Measurements from ENCODE around the gene MDM2. TPM values are rescaled to one million over a fixed set of nuclear protein-coding genes. Genes with fewer than 3 reads are reported as not detected.
A peak's percentile ranks its signal among the peaks of the same experiment; 100 is the strongest.
"Not testable (repeated sequence)": the region's sequence is repeated elsewhere in the genome, so short reads cannot be mapped to it uniquely, and the experiment has no call there.

MDM2 gene
- total and polyA plus RNA-seq, 2 donors (not counting 3 experiments of a cell fraction or from before 2014, with no cell fraction given): 16.7 to 270 TPM

DNA sequence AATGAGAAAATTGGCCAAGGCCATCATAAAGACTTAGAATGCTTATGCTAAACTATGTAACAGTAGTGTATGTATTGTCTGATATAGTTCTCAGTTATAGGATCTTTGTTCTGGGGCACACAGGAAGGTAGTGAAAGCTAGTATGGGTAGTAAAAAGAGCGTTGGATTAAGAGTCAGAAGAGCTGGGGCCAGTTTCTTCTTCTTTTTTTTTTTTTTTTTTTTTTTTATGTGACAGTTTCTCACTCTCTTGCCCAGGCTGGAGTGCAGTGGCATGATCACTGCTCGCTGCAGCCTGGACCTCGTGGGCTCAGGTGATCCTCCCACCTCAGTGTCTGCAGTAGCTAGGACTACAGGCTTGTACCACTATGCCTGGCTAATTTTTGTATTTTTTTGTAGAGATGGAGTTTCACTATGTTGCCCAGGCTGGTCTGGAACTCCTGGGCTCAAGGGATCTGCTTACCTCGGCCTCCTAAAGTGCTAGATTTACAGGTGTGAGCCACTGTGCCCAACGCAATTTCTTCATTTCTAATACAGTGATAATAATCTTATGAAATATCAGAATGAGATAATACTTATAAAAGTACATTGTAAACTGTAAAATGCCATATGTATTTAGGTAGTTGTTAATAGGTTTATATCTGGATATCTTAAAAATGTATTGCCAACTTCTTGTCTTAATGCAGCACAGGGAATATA lies 7.4 kb downstream of the MDM2 start:
- Histone ChIP-seq H3K27me3 (ENCODE audit: control insufficient read depth in 2 of 2, insufficient read depth in 2 of 2, low read length in 2 of 2) (no peaks in the 10 kb centered on the region), H3K4me1 (ENCODE audit: control insufficient read depth, extremely low read depth, insufficient read depth, low read length) (peaks cover 5% of the 10 kb centered on the region), H4K20me1 (replicated peaks; ENCODE audit: control insufficient read depth, extremely low read depth, insufficient read depth, low read length) (peaks cover 30% of the 10 kb centered on the region), H3K9ac (replicated peaks; ENCODE audit: extremely low read depth, insufficient read depth, low read length) (no peak overlapping the region), H3K79me2 (ENCODE audit: control insufficient read depth, insufficient read depth, low read length) (peaks cover 86% of the 10 kb centered on the region), H3K4me2 (ENCODE audit: insufficient read depth, low read length) (peak overlapping the region; percentile 39), H3K4me3 (replicated peaks in 1 of 3; ENCODE audit: insufficient read depth in 1 of 3, low read depth in 1 of 3, low read length in 3 of 3) (peak overlapping the region in 1 of 3 experiments; percentile 84), H2AFZ (ENCODE audit: low read depth, low read length) (no peak overlapping the region), H3K36me3 (ENCODE audit: control insufficient read depth in 2 of 2, extremely low read depth in 1 of 2, insufficient read depth in 2 of 2, low read length in 2 of 2) (peaks cover 5 to 34% of the 10 kb centered on the region in 2 experiments), H3K9me1 (replicated peaks; ENCODE audit: control insufficient read depth, extremely low read depth, insufficient read depth, low read length) (no peaks in the 10 kb centered on the region), H3K9me3 (replicated peaks; ENCODE audit: control insufficient read depth, insufficient read depth, low read length) (no peaks in the 10 kb centered on the region), H3K27ac (ENCODE audit: insufficient read depth, low read depth, low read length) (no peak overlapping the region)
- CTCF ChIA-PET: interaction anchor here (1.1 to 2.3 kb wide), 2 partner anchors 16 to 29 kb away, joined by 3 to 20 read pairs; no protein-coding TSS in a partner anchor
- dilution Hi-C loops (cut with MboI; ENCODE audit: extremely low pct_ligation_motif_present, low sequenced_read_pairs): no loop called here
- POLR2A ChIA-PET: interaction anchor here (0.5 kb wide), 1 partner anchor 79 kb away, joined by 5 read pairs; no protein-coding TSS in a partner anchor
- TF ChIP-seq FOS (IDR thresholded peaks at IDR 0.05; ENCODE audit: borderline replicate concordance, insufficient read depth, low read length) (no peak), POLR2AphosphoS5 (IDR thresholded peaks at IDR 0.05; ENCODE audit: insufficient read depth, low read depth, low read length) (peak; percentile 17)
- intact Hi-C loops (cut with micrococcal nuclease): no loop called here
- BruUV-seq (replicated peaks): no TSS peak
- FAIRE-seq: no peak
- DNase-seq (ENCODE audit: low read depth, low spot score): no peak

DNA sequence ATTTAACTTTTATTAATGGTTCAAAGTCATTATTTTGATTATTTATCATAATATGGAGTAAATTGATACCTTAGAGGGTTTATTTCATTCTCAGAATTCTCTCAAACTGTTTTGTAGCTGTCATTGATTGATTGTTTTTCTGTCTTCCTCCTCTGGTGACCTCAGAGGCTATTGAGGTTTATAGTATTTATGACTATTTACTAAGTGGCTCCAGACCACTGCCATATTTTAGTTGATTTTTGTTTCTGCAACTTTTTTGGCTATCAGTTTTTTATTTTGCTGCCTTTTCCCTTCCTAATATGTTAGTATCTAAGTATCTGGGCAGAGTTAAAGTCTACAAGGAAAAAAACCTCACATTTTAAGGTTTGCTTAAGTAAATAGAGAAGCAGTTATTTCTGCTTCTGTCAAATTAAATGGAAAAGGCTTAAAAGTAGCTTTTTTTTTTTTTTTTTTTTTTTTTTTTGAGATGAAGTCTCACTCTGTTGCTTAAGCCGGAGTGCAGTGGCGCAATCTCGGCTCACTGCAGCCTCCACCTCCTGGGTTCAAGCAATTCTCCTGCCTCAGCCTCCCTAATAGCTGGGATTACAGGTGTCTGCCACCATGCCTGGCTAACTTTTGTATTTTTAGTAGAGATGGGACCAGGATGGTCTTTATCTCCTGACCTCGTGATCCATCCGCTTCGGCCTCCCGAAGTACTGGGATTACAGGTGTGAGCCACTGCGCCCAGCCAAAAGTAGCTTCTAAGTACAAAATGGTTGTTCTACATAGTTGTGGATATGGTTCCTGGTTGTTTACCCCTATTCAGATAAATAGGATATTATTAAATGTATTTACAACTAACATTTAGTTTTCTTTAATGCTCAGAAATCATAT lies 8.2 kb downstream of the MDM2 start:
- Histone ChIP-seq H3K79me2 (ENCODE audit: control insufficient read depth, insufficient read depth, low read length) (peaks cover 85% of the 10 kb centered on the region), H3K36me3 (ENCODE audit: control insufficient read depth in 2 of 2, extremely low read depth in 1 of 2, insufficient read depth in 2 of 2, low read length in 2 of 2) (peaks cover 5 to 40% of the 10 kb centered on the region in 2 experiments), H3K27me3 (ENCODE audit: control insufficient read depth in 2 of 2, insufficient read depth in 2 of 2, low read length in 2 of 2) (no peaks in the 10 kb centered on the region), H2AFZ (ENCODE audit: low read depth, low read length) (no peak overlapping the region), H3K4me3 (replicated peaks in 1 of 3; ENCODE audit: insufficient read depth in 1 of 3, low read depth in 1 of 3, low read length in 3 of 3) (no peak overlapping the region), H3K9me1 (replicated peaks; ENCODE audit: control insufficient read depth, extremely low read depth, insufficient read depth, low read length) (no peaks in the 10 kb centered on the region), H4K20me1 (replicated peaks; ENCODE audit: control insufficient read depth, extremely low read depth, insufficient read depth, low read length) (peaks cover 30% of the 10 kb centered on the region), H3K9me3 (replicated peaks; ENCODE audit: control insufficient read depth, insufficient read depth, low read length) (no peaks in the 10 kb centered on the region), H3K27ac (ENCODE audit: insufficient read depth, low read depth, low read length) (no peak overlapping the region), H3K4me1 (ENCODE audit: control insufficient read depth, extremely low read depth, insufficient read depth, low read length) (peaks cover 5% of the 10 kb centered on the region), H3K9ac (replicated peaks; ENCODE audit: extremely low read depth, insufficient read depth, low read length) (no peak overlapping the region), H3K4me2 (ENCODE audit: insufficient read depth, low read length) (peak overlapping the region; percentile 39)
- ChIA-PET POLR2A (no interaction called here), CTCF (interaction anchor here (1.1 to 2.3 kb wide), 2 partner anchors 15 to 29 kb away, joined by 3 to 20 read pairs; no protein-coding TSS in a partner anchor)
- no peak for DNase-seq (ENCODE audit: low read depth, low spot score)
- intact Hi-C loops (cut with micrococcal nuclease): no loop called here
- dilution Hi-C loops (cut with MboI; ENCODE audit: extremely low pct_ligation_motif_present, low sequenced_read_pairs): no loop called here
- TF ChIP-seq FOS (IDR thresholded peaks at IDR 0.05; ENCODE audit: borderline replicate concordance, insufficient read depth, low read length) (no peak), POLR2A (IDR thresholded peaks at IDR 0.05; ENCODE audit: low read depth, low read length) (no peak)
- TF ChIP-seq, protein P1, sequence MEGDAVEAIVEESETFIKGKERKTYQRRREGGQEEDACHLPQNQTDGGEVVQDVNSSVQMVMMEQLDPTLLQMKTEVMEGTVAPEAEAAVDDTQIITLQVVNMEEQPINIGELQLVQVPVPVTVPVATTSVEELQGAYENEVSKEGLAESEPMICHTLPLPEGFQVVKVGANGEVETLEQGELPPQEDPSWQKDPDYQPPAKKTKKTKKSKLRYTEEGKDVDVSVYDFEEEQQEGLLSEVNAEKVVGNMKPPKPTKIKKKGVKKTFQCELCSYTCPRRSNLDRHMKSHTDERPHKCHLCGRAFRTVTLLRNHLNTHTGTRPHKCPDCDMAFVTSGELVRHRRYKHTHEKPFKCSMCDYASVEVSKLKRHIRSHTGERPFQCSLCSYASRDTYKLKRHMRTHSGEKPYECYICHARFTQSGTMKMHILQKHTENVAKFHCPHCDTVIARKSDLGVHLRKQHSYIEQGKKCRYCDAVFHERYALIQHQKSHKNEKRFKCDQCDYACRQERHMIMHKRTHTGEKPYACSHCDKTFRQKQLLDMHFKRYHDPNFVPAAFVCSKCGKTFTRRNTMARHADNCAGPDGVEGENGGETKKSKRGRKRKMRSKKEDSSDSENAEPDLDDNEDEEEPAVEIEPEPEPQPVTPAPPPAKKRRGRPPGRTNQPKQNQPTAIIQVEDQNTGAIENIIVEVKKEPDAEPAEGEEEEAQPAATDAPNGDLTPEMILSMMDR (IDR thresholded peaks at IDR 0.05; ENCODE audit: extremely low read depth in 1 of 2, insufficient read depth in 1 of 2, low read depth in 1 of 2, low read length in 2 of 2): no peak
- TF ChIP-seq, protein P2, sequence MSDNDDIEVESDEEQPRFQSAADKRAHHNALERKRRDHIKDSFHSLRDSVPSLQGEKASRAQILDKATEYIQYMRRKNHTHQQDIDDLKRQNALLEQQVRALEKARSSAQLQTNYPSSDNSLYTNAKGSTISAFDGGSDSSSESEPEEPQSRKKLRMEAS (IDR thresholded peaks at IDR 0.05; ENCODE audit: insufficient read depth, insufficient read length): no peak
- no TSS peak for BruUV-seq (replicated peaks)
- no peak for FAIRE-seq

DNA sequence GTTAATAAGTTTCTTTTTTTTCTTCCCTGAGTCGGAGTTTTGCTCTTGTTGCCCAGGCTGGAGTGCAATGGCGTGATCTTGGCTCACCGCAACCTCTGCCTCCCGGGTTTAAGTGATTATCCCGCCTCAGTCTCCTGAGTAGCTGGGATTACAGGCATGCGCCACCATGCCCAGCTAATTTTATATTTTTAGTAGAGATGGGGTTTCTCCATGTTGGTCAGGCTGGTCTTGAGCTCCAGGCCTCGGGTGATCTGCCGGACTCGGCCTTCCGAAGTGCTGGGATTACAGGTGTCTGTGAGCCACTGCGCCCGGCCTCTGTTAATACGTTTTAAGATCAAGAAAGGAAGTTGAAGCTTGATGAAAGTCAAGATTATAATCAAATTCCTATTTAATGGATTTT lies 11.5 kb downstream of the MDM2 start:
- H3K4me2 ChIP-seq (ENCODE audit: insufficient read depth, low read length); H3K9ac ChIP-seq (replicated peaks; ENCODE audit: extremely low read depth, insufficient read depth, low read length); dilution Hi-C loops (cut with MboI; ENCODE audit: extremely low pct_ligation_motif_present, low sequenced_read_pairs); POLR2A ChIA-PET; H3K9me1 ChIP-seq (replicated peaks; ENCODE audit: control insufficient read depth, extremely low read depth, insufficient read depth, low read length); H3K9me3 ChIP-seq (replicated peaks; ENCODE audit: control insufficient read depth, insufficient read depth, low read length); H3K4me3 ChIP-seq (replicated peaks in 1 of 3; ENCODE audit: insufficient read depth in 1 of 3, low read depth in 1 of 3, low read length in 3 of 3); H3K4me1 ChIP-seq (ENCODE audit: control insufficient read depth, extremely low read depth, insufficient read depth, low read length); BruUV-seq (replicated peaks); H2AFZ ChIP-seq (ENCODE audit: low read depth, low read length); DNase-seq (ENCODE audit: low read depth, low spot score); H3K27me3 ChIP-seq (ENCODE audit: control insufficient read depth in 2 of 2, insufficient read depth in 2 of 2, low read length in 2 of 2); intact Hi-C loops (cut with micrococcal nuclease); FAIRE-seq; H3K27ac ChIP-seq (ENCODE audit: insufficient read depth, low read depth, low read length): not testable (repeated sequence)
- peaks cover 18% of the 10 kb centered on the region for H4K20me1 ChIP-seq (replicated peaks; ENCODE audit: control insufficient read depth, extremely low read depth, insufficient read depth, low read length)
- peaks cover 72% of the 10 kb centered on the region for H3K79me2 ChIP-seq (ENCODE audit: control insufficient read depth, insufficient read depth, low read length)
- peaks cover 12 to 49% of the 10 kb centered on the region in 2 experiments for H3K36me3 ChIP-seq (ENCODE audit: control insufficient read depth in 2 of 2, extremely low read depth in 1 of 2, insufficient read depth in 2 of 2, low read length in 2 of 2)
- CTCF ChIA-PET: interaction anchor here (1.0 to 1.5 kb wide), 4 partner anchors 9 to 32 kb away, joined by 4 to 11 read pairs (median 4); partner anchors contain the start of gene MDM2
